WERI-Rb-1 (cell line): ENCODE measurements around the gene CSF2.

Experiments used
- DNase-seq: peaks from one replicate; pipeline ENCODE4 v3.0.0-alpha.2; 2020
- H3K27ac ChIP-seq: fragments of 250-450 bp; sonication (Bioruptor Pico); 2 replicates; pipeline ENCODE4 v1.5.1; 2020; ENCODE audit warnings: mild to moderate bottlenecking, moderate library complexity
- H3K27me3 ChIP-seq: fragments of 250-450 bp; sonication (Bioruptor Pico); 2 replicates; pipeline ENCODE4 v1.5.1; 2021; ENCODE audit warnings: mild to moderate bottlenecking, low read depth, moderate library complexity; ENCODE audit not compliant: insufficient read depth, severe bottlenecking
- H3K36me3 ChIP-seq: fragments of 250-450 bp; sonication (Bioruptor Pico); 2 replicates; pipeline ENCODE4 v1.5.1; 2020; ENCODE audit warnings: mild to moderate bottlenecking, moderate library complexity
- H3K4me3 ChIP-seq: 2 replicates; pipeline ENCODE4 v1.5.1; 2011; ENCODE audit warnings: low read depth, mild to moderate bottlenecking, control low read depth, low read length
- H3K9me3 ChIP-seq: fragments of 250-450 bp; sonication (Bioruptor Pico); 2 replicates; pipeline ENCODE4 v1.5.1; 2021; ENCODE audit warnings: mild to moderate bottlenecking, moderate library complexity; ENCODE audit not compliant: severe bottlenecking
- CTCF ChIP-seq: IDR thresholded peaks from 2 replicates; pipeline ENCODE4 v1.5.1; 2011; ENCODE audit warnings: low read depth, mild to moderate bottlenecking, control low read depth, inconsistent platforms, low read length

Gene CSF2

GRCh38 chr5:132065351-132065937 is 8.1 kb upstream of the CSF2 start:
- H3K36me3 ChIP-seq: no peaks in the 10 kb centered on the region
- TF ChIP-seq CTCF: peak; percentile 67
- H3K27ac ChIP-seq: no peak overlapping the region
- H3K27me3 ChIP-seq: no peaks in the 10 kb centered on the region
- no peak overlapping the region for H3K4me3 ChIP-seq
- H3K9me3 ChIP-seq: no peaks in the 10 kb centered on the region
- peak; percentile 78 for DNase-seq

GRCh38 chr5:132065951-132066701 is 7.5 kb upstream of the CSF2 start:
- Histone ChIP-seq H3K27ac (no peak overlapping the region), H3K4me3 (no peak overlapping the region), H3K36me3 (no peaks in the 10 kb centered on the region), H3K9me3 (no peaks in the 10 kb centered on the region), H3K27me3 (no peaks in the 10 kb centered on the region)
- DNase-seq: no peak
- TF ChIP-seq CTCF: no peak

- Histone ChIP-seq H3K4me3 (no peak overlapping the region), H3K27ac (no peak overlapping the region), H3K36me3 (no peaks in the 10 kb centered on the region), H3K9me3 (no peaks in the 10 kb centered on the region), H3K27me3 (no peaks in the 10 kb centered on the region)
- DNase-seq: no peak
- TF ChIP-seq CTCF: no peak
Observed at GRCh38 chr5:132066871-132067270, 6.7 kb upstream of the CSF2 start.

- no peak for TF ChIP-seq CTCF
- Histone ChIP-seq H3K27ac (no peak overlapping the region), H3K36me3 (no peaks in the 10 kb centered on the region), H3K27me3 (no peaks in the 10 kb centered on the region), H3K4me3 (no peak overlapping the region), H3K9me3 (no peaks in the 10 kb centered on the region)
- no peak for DNase-seq
Observed at GRCh38 chr5:132067451-132067850, 6.1 kb upstream of the CSF2 start.

GRCh38 chr5:132067941-132068808 is 5.4 kb upstream of the CSF2 start:
- H3K9me3 ChIP-seq: no peaks in the 10 kb centered on the region
- H3K27ac ChIP-seq: no peak overlapping the region
- no peaks in the 10 kb centered on the region for H3K27me3 ChIP-seq
- TF ChIP-seq CTCF: no peak
- H3K4me3 ChIP-seq: no peak overlapping the region
- H3K36me3 ChIP-seq: no peaks in the 10 kb centered on the region
- no peak for DNase-seq
